Adrenal gland (tissue), 5 donors: ENCODE results near the gene TUBGCP2.

ENCODE experiments used
- POLR2A ChIP-seq, 2 donors: fragments of 450-650 bp; IDR thresholded peaks; one replicate each; pipeline ENCODE4 v1.6.1; 2017; ENCODE audit warnings: antibody characterized with exemption in 2 of 2, mild to moderate bottlenecking in 2 of 2, moderate library complexity in 1 of 2
- TF ChIP-seq, protein P1 (sequence below), 6 experiments: fragments of 450-650 bp in 4 of 6; fragments of 200-600 bp in 2 of 6; sonication (generic) in 1 of 6; IDR thresholded peaks; 1 replicate in 5 of 6; 2 replicates in 1 of 6; pipeline versions ENCODE4 v1.5.1 to v1.8.0; 2016 to 2021; ENCODE audit warnings: antibody characterized with exemption in 6 of 6, mild to moderate bottlenecking in 2 of 6, moderate library complexity in 1 of 6
- donor health status: DM: no; HTN: no; CAD: no.

DNA sequence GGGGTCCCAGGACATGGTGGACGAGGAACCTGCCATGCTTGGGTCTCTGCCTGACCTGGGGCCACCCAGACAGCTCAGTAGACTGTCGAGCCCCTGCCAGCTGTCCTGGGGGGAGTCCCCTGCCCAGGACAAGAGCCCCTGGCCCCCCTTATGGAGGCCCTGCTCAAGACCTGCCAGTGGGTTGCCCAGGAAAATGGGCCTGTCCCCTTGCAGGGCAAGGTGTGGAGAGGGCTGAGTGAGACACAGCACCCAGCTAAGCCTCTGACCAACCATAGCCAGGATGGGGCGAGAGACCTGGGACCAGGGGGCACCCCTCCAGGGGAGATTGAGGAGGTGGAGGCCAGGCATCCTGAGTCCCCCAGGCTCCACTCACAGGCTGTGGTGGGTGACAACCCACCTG is 47.3 kb upstream of the TUBGCP2 start:
- TF ChIP-seq, protein P1, sequence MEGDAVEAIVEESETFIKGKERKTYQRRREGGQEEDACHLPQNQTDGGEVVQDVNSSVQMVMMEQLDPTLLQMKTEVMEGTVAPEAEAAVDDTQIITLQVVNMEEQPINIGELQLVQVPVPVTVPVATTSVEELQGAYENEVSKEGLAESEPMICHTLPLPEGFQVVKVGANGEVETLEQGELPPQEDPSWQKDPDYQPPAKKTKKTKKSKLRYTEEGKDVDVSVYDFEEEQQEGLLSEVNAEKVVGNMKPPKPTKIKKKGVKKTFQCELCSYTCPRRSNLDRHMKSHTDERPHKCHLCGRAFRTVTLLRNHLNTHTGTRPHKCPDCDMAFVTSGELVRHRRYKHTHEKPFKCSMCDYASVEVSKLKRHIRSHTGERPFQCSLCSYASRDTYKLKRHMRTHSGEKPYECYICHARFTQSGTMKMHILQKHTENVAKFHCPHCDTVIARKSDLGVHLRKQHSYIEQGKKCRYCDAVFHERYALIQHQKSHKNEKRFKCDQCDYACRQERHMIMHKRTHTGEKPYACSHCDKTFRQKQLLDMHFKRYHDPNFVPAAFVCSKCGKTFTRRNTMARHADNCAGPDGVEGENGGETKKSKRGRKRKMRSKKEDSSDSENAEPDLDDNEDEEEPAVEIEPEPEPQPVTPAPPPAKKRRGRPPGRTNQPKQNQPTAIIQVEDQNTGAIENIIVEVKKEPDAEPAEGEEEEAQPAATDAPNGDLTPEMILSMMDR (IDR thresholded peaks at IDR 0.05), result no peak
- no peak for TF ChIP-seq POLR2A (IDR thresholded peaks at IDR 0.05)
